GM12892 (cell line): Measurements from ENCODE around the gene SYT6.

ENCODE experiments used
- DNase-seq: peaks from one replicate; pipeline ENCODE4 v3.0.0; 2011; ENCODE audit not compliant: insufficient read length
- FAIRE-seq: peaks from 2 replicates; lab custom pipeline; 2011; peaks lifted over from hg19 to GRCh38; lab: Jason Lieb, UNC
- POLR2A ChIP-seq: IDR thresholded peaks from 2 replicates; pipeline ENCODE4 v1.6.1; 2011; ENCODE audit warnings: low read depth, low read length, control low read depth
- POLR2AphosphoS5 ChIP-seq: IDR thresholded peaks from 2 replicates; pipeline ENCODE4 v1.6.1; 2011; ENCODE audit warnings: low read depth, low read length, control low read depth
- TAF1 ChIP-seq: IDR thresholded peaks from 2 replicates; pipeline ENCODE4 v1.6.1; 2011; ENCODE audit warnings: low read depth, mild to moderate bottlenecking, control low read depth, low read length, borderline replicate concordance

SYT6 gene

DNA sequence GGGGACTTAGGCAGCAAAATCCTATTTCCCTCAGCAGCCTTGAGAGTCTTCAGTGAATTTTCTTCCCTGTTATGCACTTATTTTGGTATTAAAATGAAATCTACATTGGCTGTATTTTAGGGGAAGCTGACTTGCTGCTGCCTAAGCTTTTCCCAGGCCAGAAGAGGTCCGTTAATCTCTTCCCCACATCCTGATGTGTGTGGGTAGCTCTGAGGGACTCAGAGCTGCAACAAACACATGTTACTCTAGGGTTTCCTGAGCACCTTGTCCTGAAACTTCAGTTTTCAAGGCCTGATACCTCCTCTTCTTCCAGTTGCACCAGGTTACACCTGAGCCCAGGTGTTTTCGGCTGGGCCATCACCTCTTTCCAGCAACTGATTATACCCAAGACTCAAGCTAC, 51.5 kb downstream of the SYT6 start:
- FAIRE-seq (no peak), DNase-seq (no peak)
- TF ChIP-seq POLR2AphosphoS5 (no peak), POLR2A (no peak)

GRCh38 chr1:114100148-114100547, 53.5 kb downstream of the SYT6 start:
- no peak for FAIRE-seq
- no peak for TF ChIP-seq POLR2A
- no peak for TF ChIP-seq TAF1
- no peak for TF ChIP-seq POLR2AphosphoS5
- no peak for DNase-seq

- no peak for DNase-seq
- FAIRE-seq = no peak
- TF ChIP-seq POLR2AphosphoS5 = no peak
- TF ChIP-seq POLR2A = no peak
- no peak for TF ChIP-seq TAF1
These were observed 54.4 kb downstream of the SYT6 start for GRCh38 chr1:114099268-114099667.

GRCh38 chr1:114097109-114097508, 56.6 kb downstream of the SYT6 start:
- FAIRE-seq = no peak
- DNase-seq = no peak
- TF ChIP-seq POLR2A = no peak
- TF ChIP-seq POLR2AphosphoS5 = no peak
- TF ChIP-seq TAF1 = no peak

DNA sequence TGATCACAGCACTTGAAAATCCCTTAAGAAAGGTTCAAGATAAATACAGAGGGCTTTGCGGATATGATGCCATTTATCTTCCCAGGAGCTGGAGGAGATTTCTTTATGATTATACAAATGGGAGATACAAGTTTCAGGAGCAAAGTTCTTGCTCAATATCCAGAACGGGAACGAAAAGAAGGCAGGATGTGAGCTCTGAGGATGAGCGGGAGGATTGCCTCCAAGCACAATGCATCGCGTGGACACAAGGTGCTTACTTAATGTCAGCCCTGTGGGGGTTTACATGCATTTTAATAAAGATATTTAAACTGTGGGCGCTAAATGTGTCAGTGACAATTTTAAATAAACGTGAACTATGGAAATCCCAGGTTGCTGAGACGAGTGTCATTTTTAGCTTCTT, 59.0 kb downstream of the SYT6 start:
- TF ChIP-seq TAF1 (no peak), POLR2AphosphoS5 (no peak), POLR2A (no peak)
- FAIRE-seq (no peak), DNase-seq (no peak)

DNA sequence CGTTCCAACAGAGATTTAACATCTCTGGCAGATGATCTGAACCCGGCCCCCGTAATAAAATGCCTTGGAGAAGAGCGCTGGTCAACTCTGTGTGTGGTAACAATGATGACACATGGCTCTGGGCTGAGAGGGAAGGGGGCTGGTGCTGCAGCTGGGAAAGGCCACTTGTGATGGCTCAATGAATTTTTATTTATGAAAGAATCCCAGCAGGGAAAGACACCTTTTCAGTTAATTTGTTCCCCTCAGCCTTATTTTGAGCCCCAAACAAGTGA, 59.4 kb downstream of the SYT6 start:
- FAIRE-seq (no peak), DNase-seq (no peak)

DNA sequence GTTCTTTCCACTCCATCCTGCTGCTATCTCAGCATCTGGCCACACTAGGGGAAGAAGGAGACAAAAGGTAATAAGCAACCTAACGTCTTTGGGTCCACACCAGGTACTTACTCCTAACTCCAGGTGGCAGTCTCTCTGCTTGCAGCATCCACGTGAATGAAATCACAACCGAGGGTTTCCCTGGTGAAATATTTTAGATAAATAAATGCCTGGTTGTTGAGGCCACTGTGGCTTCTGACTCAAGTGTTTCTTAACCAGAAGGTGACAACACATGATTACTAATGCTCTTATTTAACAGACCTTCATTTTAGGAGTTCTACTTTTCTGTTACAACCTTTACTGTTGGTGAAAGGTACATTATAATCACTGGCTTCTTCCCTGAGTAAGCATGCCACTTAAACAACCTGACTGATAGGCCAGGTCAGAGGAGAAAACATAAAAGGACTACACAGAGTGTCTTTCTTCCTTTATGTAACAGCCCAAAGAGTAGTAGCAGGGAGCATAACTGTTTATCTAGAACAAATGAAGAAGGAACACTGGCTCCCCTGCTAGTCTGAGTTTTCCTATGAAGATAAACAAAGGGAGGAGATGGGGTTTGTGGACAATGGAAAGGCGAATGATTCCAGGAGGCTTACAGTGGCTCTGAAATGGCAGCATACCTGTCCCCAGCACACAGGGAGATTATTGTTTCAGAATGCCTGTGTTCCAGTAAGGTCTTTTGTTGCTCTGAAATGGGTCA, 59.9 kb downstream of the SYT6 start:
- no peak for TF ChIP-seq POLR2AphosphoS5
- no peak for TF ChIP-seq TAF1
- no peak for TF ChIP-seq POLR2A
- FAIRE-seq (no peak), DNase-seq (no peak)

More for the DNA sequence above, 59.4 kb downstream of the SYT6 start:
- TF ChIP-seq POLR2A (no peak), TAF1 (no peak), POLR2AphosphoS5 (no peak)

GRCh38 chr1:114092186-114093062, 61.2 kb downstream of the SYT6 start:
- DNase-seq = no peak
- no peak for FAIRE-seq
- TF ChIP-seq POLR2A = no peak
- no peak for TF ChIP-seq TAF1
- TF ChIP-seq POLR2AphosphoS5 = no peak

GRCh38 chr1:114091711-114092110, 62.0 kb downstream of the SYT6 start:
- DNase-seq (no peak), FAIRE-seq (no peak)
- TF ChIP-seq POLR2A (no peak), TAF1 (no peak)

GRCh38 chr1:114090738-114091505, 62.7 kb downstream of the SYT6 start:
- no peak for FAIRE-seq
- no peak for DNase-seq
- TF ChIP-seq POLR2A (no peak), POLR2AphosphoS5 (no peak), TAF1 (no peak)

DNA sequence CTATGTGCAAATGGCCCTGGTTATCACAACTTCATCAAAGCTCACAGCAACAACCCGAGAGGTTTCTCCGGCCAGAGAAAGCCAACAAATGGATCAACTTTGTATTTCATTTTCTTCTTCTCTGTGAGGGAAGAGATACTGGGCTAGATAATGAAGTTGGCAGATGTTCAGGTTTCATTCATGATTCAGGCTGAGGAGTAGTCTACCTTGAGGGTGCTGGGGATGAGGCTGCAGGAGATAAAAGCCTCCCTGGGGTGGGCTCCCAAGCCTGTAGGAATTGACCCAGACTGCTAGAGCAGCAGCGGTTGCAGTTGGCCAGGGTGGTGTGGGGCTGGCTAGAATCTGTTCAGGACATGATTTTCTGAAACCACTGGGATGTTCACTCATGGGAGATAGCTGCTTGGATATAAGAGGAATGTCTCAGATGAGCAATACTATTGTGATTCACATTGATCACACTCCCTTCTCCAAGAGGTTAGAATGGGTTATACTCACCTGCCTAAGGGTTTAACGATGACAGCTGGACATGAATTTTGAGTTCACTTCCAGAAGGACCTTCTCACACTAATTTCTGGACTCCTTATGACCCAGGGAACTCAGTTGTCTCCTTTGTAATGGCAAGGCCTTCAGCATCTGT, 64.0 kb downstream of the SYT6 start:
- DNase-seq (no peak), FAIRE-seq (no peak)
- TF ChIP-seq TAF1 = no peak

DNA sequence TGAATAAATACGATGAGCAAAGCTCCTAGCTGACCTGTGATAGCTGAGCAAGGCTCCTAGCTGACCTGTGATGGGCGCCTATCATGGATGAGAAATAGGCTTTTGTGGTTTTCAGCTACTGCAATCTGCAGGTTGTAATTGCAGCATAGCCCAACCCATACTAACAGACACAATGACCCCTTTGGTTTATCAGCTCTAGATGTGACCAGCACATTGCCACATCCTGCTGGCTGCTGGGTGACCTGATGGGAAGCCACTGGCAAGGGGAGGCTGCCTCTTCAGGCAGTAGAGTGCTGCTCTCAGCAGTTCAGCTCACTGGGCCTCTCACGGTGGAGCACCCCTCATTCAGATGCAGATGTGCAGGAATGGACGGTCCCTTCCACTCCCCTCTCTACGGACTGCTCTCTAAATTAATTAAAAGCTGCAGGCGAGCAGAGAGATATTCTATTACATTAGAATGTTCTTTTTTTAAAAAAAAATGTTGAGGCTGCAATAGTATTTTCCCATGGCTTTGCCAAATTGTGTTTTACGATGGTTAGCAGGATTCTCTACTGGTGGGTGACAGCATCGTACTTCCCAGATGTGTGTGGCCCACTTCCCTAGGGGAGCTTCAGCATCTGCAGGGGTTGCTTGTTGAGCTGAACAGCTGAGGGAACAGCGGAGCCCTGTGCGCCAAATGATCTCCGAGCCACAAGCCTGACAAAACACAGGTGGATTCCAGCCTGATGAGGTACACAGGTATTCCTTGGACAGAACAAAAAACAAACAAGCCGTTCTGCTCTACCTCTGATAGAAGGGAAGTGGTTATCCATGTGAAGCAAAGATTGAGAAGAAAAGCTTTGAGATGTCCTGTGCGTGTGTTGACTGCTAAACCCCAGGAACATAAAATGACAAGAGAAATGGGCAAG, 65.0 kb downstream of the SYT6 start:
- DNase-seq = no peak

More for the DNA sequence above, 65.0 kb downstream of the SYT6 start:
- no peak for FAIRE-seq
- TF ChIP-seq POLR2AphosphoS5 (no peak), POLR2A (no peak), TAF1 (no peak)
